GM13976 (cell line): ENCODE results near the gene GRB2.

Experiments used
- DNase-seq: peaks from one replicate; pipeline ENCODE4 v3.0.0; 2012; ENCODE audit warnings: low spot score
- CTCF ChIP-seq: IDR thresholded peaks from 2 replicates; pipeline ENCODE4 v1.5.1; 2012; ENCODE audit warnings: borderline replicate concordance, mild to moderate bottlenecking; ENCODE audit not compliant: insufficient read depth; ENCODE audit errors: extremely low read depth, missing control alignments, control extremely low read depth
- in situ Hi-C: fragments of 300-500 bp; cut with MboI; formaldehyde crosslinking; loops from one replicate; pipeline ENCODE4 v1.12.0; 2022; ENCODE audit warnings: low sequenced_read_pairs, mixed read lengths, inconsistent platforms; ENCODE audit not compliant: unreplicated experiment

The GRB2 gene

GRCh38 chr17:75411328-75412067 lies 6.0 kb upstream of the GRB2 start:
- no peak for DNase-seq
- in situ Hi-C loops, result loop anchor here (5.0 kb wide), 1 partner anchor 139 kb away; the partner anchor contains the start of gene MIF4GD
- TF ChIP-seq CTCF, result no peak

DNA sequence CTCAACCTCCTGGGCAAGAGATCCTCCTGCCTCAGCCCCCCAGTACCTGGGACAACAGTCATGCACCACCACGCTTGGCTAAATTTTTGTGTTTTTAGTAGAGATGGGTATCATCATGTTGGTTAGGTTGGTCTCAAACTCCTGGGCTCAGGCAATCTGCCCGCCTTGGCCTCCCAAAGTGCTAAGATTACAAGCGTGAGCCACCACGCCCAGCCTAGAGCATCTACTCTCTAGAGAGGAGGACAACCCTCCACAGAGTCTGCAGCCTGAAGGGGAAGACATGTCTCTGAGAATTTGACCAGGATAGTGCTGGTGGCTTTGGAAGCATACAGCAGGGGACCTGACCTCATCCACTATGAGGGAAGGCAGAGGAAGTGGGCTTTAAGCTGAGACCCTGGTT lies 4.7 kb upstream of the GRB2 start:
- TF ChIP-seq CTCF, result no peak
- in situ Hi-C loops, result loop anchor here (5.0 kb wide), 1 partner anchor 138 kb away; the partner anchor contains the start of gene MIF4GD
- DNase-seq, result no peak

DNA sequence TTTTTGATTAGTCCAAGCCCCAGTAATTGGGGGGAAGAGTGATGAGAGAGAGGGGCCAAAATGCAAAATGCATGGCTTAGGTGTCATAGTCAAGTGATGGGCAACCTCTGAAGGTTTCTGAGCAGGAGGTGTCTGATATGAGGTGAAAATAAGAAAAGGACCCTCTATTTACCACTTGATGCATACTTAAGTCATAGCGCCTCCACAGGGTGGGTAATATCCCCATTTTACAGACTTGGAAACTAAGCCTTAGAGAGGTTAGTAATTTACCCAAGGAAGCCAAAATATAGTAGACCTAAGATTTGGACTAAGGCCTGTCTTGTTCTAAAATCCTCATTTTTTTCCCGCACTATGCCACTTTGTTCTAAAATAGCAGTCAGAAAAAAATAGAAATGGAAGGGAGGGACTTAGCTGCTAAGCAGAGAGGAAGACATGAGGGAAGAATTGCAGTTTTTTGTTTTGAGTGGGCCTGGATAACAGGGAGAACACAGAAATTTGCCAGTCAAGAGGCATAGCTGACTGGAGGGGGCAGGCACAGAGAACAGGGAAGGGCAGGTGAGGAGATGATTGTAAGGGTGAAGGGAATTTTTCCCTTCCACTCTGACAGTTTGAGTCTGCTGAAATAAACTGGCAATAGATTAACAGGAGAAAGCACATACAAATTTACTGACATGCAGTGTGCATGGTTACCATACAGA lies 2.3 kb upstream of the GRB2 start:
- no peak for TF ChIP-seq CTCF
- in situ Hi-C loops, result loop anchor here (10.0 kb wide), 1 partner anchor 83 kb away; no protein-coding TSS in a partner anchor
- DNase-seq, result no peak

DNA sequence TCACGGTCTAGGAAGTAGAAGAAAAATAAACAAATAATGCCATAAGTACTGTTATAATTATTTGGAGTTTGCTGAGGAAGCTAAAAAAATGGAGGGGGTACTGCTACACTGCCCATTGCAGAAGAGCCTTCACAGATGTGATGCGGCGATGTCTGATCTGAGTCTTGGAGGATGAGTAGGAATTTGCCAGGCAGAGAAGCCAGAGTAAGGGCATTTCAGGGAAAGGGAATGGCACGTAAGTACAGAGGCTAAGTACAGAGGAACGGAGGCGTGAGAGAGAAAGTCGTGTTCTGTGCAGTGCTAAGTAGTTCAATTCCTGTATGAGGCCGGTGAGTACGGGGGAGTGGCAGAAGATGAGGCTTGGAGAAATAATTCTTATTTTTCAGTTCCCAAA lies 741 bp upstream of the GRB2 start:
- DNase-seq, result no peak

GRCh38 chr17:75404731-75405364 lies 630 bp downstream of the GRB2 start:
- TF ChIP-seq CTCF, result no peak
- in situ Hi-C loops, result loop anchor here (10.0 kb wide), 1 partner anchor 80 kb away; no protein-coding TSS in a partner anchor
- DNase-seq, result no peak

More for the DNA sequence above, 741 bp upstream of the GRB2 start:
- in situ Hi-C loops, result loop anchor here (10.0 kb wide), 1 partner anchor 81 kb away; no protein-coding TSS in a partner anchor
- no peak for TF ChIP-seq CTCF

- TF ChIP-seq CTCF, result peak; percentile 53
- in situ Hi-C loops, result loop anchor here (10.0 kb wide), 1 partner anchor 79 kb away; no protein-coding TSS in a partner anchor
- peak; percentile 48 for DNase-seq
Observed at GRCh38 chr17:75404223-75404730, 1.2 kb downstream of the GRB2 start.
